Measurements from ENCODE around the gene CALHM6.
"Not testable (repeated sequence)": the region's sequence is repeated elsewhere in the genome, so short reads cannot be mapped to it uniquely, and the experiment has no call there.

Gene CALHM6

DNA sequence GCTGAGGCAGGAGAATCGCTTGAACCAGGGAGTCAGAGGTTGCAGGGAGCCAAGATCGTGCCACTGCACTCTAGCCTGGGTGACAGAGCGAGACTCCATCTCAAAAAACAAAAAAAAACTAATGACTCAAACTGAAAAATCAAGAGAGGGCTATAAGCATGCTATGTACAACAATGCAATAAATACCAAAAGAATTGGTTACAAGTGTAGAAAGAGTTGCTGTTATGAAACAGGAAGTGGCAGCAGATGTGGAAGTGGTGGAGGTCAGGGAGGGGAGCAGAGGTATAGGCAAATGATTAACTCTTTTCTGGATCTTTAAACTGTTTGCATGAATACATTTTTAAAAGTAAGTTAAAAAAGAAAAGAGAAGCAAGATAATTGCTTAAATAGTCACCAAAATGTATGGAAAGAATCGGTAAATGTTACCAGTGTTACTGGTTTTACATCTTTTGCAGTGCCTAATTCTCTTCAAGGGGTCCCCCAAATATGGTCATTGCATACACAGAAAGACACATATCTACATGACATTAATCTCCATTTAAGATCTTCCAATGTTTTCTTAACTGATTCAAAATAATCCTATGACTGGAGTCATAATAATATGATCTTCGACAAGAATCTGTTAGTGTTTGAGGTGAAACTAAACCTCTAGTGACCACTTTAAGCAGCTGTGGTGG is 15.0 kb downstream of the CALHM6 start:
- no peak for DNase-seq (ENCODE audit: low read depth)

DNA sequence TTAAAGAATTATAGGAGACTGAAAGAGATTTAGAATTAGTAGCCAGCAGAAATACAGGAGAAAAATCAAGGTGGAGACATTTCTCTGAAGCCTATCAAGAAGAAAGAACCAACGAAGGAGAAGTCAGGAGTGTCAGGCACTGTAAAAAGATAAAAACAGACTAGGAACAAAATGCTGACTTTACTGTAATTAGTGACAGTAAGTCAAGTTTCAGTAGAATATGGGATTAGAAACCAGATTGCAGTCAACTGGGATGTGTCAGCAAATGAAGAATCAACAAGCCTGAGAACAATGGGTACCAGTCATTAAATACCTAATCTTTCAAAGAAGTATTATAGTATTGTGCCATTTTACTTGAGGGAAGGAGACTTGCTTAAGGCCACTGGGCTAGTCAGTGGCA is 21.6 kb downstream of the CALHM6 start:
- no peak for DNase-seq (ENCODE audit: low read depth)

GRCh38 chr6:116483616-116484015 is 22.4 kb downstream of the CALHM6 start:
- DNase-seq (ENCODE audit: low read depth) = no peak

- no peak for DNase-seq (ENCODE audit: low read depth)
These were observed 24.5 kb downstream of the CALHM6 start for GRCh38 chr6:116485559-116486184.

DNA sequence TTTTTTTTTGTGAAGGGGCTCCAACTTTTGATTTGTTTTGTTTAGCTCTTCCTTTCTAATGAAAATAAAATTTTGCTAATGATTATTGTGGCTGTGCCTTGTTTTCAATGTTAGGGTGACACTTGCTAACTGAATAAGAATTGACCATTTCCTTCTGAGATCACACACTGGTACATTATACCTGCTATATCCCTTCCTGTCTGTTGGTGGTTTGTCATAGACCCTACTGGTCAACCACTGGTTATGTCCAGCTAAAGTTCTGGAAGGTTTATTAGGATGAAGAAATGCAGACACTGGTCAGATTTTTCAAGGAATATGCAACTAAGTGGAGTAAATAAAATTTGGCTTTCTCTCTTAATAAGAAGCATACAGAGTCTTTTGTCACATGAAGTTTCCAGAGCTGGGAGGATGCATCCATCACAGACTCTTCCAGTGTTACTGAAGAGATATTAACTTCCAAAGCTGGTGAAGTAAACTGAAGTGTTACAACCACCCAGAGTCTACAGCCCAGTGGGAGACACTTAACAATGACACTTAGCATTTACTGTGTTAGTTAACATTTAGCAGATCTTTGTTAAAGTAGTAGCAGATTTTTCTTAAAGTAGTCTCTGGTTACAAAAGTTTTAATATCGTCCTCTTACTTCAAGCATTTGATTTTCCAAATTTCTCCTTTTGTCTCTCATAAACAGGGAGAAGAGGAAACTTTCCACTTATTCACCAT is 30.6 kb downstream of the CALHM6 start:
- DNase-seq (ENCODE audit: low read depth) = no peak

DNA sequence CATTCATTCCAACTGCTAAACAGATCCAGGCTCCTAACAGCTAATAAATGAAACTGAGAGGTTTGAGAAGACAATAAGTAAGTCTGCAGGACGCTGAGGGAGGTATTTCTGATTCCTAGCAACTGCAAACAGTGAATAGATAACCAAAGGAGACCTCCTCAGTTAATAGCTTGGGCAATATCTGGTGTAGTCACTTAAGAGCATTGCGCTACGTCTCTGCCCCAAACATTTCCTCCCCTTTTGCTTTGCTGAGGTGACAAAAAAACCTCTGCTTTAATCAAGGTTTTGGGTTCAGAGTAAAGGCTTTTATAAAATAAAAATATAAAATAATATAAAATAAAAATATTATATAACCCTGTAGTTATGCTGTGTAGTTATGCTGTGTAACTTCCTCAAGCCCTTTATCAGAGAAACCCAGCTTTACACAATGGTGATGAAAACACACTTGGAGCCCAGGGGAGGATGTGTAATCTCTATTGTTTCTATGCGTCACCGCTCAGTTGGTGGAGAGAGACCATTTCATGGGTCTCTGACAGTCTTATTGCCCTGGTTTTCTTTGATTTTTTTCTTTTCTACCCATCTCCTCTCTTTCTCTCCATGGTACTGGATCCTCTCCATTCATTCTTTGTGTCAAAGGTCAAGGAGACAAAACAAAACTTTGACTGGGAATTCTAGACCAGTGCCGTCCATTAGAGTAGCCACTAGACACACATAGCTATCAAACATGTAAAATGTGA is 31.3 kb downstream of the CALHM6 start:
- DNase-seq (ENCODE audit: low read depth) = no peak

DNA sequence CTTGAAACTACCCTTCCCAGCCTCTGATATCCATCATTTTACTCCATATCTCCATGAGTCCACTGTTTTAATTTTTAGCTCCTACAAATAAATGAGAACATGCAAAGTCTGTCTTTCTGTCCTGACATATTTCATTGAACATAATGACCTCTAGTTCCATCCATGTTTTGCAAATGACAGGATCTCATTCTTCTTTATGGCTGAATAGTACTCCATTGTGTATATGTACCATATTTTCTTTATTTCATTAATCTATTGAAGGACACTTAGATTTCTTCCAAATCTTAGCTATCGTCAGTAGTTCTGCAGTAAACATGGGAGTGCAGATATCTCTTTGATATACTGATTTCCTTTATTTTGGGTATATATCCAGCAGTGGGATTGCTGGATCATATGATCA is 34.0 kb downstream of the CALHM6 start:
- not testable (repeated sequence) for DNase-seq (ENCODE audit: low read depth)

- no peak for DNase-seq (ENCODE audit: low read depth)
These were observed 36.0 kb downstream of the CALHM6 start for GRCh38 chr6:116497113-116497676.

DNA sequence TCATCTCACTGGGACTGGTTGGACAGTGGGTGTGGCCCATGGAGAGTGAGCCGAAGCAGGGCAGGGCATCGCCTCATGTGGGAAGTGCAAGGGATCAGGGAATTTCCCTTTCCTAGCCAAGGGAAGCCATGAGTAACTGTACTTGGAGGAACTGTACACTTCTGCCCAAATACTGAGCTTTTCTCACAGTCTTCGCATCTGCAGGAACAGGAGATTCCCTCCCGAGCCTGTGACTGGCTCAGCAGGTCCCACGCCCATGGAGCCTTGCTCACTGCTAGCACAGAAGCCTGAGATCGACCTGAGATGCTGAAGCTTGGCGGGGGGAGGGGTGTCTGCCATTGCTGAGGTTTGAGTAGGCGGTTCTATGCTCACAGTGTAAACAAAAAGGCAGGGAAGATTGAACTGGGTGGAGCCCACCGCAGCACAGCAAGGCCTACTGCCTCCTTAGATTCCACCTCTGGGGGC is 39.8 kb downstream of the CALHM6 start:
- no peak for DNase-seq (ENCODE audit: low read depth)

GRCh38 chr6:116507324-116507723 is 46.1 kb downstream of the CALHM6 start:
- no peak for DNase-seq (ENCODE audit: low read depth)

- DNase-seq (ENCODE audit: low read depth) = no peak
These were observed 47.4 kb downstream of the CALHM6 start for GRCh38 chr6:116508527-116508926.

DNA sequence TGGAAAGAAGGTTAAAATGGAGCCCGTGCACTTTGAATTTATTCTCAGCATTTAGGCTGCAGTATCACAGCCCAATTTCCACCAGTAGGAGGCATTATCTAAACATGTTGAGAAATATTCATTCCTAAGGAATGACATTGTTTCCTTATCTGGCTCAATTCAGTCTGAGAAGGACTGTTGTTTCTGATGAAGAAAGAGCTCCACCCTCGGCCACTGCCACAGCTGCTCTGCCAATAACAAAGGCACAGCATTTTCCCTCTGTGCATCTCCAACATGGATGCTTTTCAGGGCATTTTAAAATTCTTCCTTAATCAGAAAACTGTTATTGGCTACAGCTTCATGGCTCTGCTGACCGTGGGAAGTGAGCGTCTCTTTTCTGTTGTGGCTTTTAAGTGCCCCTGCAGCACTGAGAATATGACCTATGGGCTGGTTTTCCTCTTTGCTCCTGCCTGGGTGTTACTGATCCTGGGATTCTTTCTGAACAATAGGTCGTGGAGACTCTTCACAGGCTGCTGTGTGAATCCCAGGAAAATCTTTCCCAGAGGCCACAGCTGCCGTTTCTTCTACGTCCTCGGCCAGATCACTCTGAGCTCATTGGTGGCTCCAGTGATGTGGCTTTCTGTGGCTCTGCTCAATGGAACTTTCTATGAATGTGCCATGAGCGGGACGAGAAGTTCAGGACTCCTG is 50.4 kb downstream of the CALHM6 start, which contains the start of gene CALHM5:
CALHM5 (plus strand) TSS at position 216 of the 687 bp plus-strand sequence; CDS start at position 274, 58 bp downstream.
- no peak for DNase-seq (ENCODE audit: low read depth)

DNA sequence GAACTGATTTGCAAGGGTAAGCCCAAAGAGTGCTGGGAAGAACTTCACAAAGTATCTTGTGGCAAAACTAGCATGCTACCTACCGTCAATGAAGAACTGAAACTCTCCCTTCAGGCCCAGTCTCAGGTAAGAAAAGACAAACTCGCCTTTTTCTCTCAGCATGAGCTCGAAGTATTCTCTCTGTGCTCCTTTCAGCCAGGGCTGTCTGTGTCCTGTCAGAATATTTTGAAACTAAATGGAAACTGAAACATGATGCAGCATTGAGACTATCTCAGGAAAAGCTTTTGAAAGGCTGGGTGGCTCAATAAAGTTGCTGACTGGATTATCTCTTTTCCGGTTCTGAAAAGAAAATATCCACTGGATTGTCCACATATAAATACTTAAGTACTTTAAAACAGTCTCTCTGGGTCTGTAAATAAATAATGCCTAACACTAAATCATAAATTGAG is 51.0 kb downstream of the CALHM6 start:
- DNase-seq (ENCODE audit: low read depth) = no peak

- DNase-seq (ENCODE audit: low read depth) = no peak
These were observed 51.6 kb downstream of the CALHM6 start for GRCh38 chr6:116512734-116513133.

All from stimulated activated CD8-positive, alpha-beta memory T cell treated with anti-CD3 and anti-CD28 coated beads, Interleukin-12 subunit alpha, Interleukin-12 subunit beta, amount 100 ng/mL, for 1 hour (primary cell).